MCF 10A (cell line): ENCODE measurements around the gene GUCY2D. TPM values are rescaled to one million over a fixed set of nuclear protein-coding genes. Genes with fewer than 3 reads are reported as not detected.
A peak's percentile ranks its signal among the peaks of the same experiment; 100 is the strongest.

Experiments used
- BruUV-seq: library from RNA; stranded (reverse); fragments of 400-500 nt; replicated peaks from 2 replicates; lab custom pipeline; 2021; lab: Mats Ljungman, UMichigan
- CTCF ChIA-PET: fragments of 300-600 bp; sonication (Branson Sonifier 250); formaldehyde crosslinking; extraction: SDS; loops from one replicate; lab custom pipeline; 2021; ENCODE audit warnings: antibody characterized with exemption, inconsistent platforms; lab: Yijun Ruan, JAX
- POLR2A ChIA-PET: fragments of 300-600, 350-650 bp; sonication (Branson Sonifier 250); formaldehyde crosslinking; extraction: SDS; loops from one replicate; lab custom pipeline; 2020; ENCODE audit warnings: antibody characterized with exemption, inconsistent platforms; lab: Yijun Ruan, JAX
- DNase-seq: peaks from one replicate; pipeline ENCODE4 v3.0.0-alpha.2; 2018; ENCODE audit not compliant: unreplicated experiment
- H3K27ac Mint-ChIP-seq: one replicate; pipeline ENCODE4 v1.8.0; 2022; ENCODE audit warnings: mild to moderate bottlenecking, low read depth, mixed read lengths; ENCODE audit not compliant: unreplicated experiment
- H3K27me3 Mint-ChIP-seq: one replicate; pipeline ENCODE4 v1.8.0; 2022; ENCODE audit warnings: mixed read lengths; ENCODE audit not compliant: insufficient read depth, unreplicated experiment
- H3K36me3 Mint-ChIP-seq: one replicate; pipeline ENCODE4 v1.8.0; 2022; ENCODE audit warnings: mild to moderate bottlenecking, moderate library complexity, mixed read lengths; ENCODE audit not compliant: insufficient read depth, unreplicated experiment
- H3K4me1 Mint-ChIP-seq: one replicate; pipeline ENCODE4 v1.8.0; 2022; ENCODE audit warnings: mixed read lengths; ENCODE audit not compliant: insufficient read depth, unreplicated experiment
- H3K4me3 Mint-ChIP-seq: one replicate; pipeline ENCODE4 v1.8.0; 2022; ENCODE audit warnings: mild to moderate bottlenecking, moderate library complexity, mixed read lengths; ENCODE audit not compliant: unreplicated experiment
- H3K9me3 Mint-ChIP-seq: one replicate; pipeline ENCODE4 v1.8.0; 2022; ENCODE audit warnings: mixed read lengths; ENCODE audit not compliant: unreplicated experiment
- intact Hi-C: fragments of 100-400 bp; cut with micrococcal nuclease; formaldehyde crosslinking; loops from 2 replicates; pipeline ENCODE4 v1.14.1; 2022
- total RNA-seq: library from RNA; stranded (reverse); gene quantifications from 2 replicates; pipeline ENCODE4 v1.2.3, GENCODE V29; 2022
- TF ChIP-seq, protein P1 (sequence below): fragments of 200-600 bp; IDR thresholded peaks from one replicate; pipeline ENCODE4 v1.8.0; 2022; ENCODE audit warnings: antibody characterized with exemption, mild to moderate bottlenecking; ENCODE audit not compliant: unreplicated experiment

Gene GUCY2D
- total RNA-seq, 1 experiment from 2014 or later: not detected

DNA sequence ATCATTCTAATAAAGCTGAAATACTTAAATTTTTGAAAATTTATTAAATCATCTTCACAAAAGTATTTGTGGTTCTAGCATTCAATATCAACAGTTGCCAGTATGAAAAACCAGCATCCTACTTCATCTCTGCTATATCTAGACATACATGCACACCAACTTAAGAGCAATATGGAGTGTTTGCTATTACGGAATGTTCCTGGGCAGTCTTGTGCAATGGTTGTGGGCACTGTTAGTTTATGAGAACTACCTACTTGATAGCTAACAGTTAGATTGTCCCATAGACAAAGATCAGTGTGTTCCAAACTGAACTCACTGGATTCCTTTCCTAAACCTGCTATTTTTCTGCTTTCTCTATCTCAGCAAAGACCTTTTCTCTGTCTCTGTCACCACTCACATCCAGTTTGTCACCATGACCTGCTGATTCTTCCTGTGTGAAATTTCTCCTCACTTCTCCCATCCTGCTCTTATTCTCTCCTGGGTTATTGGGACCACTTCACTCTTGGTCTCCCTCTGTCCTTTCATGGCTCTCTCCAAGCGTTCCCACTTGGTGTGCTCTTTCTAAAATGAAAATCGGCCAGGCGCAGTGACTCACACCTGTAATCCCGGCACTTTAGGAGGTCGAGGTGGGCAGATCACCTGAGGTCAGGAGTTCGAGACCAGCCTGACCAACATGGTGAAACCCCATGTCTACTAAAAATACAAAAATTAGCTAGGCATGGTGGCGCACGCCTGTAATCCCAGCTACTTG, 42.7 kb upstream of the GUCY2D start:
- TF ChIP-seq, protein P1, sequence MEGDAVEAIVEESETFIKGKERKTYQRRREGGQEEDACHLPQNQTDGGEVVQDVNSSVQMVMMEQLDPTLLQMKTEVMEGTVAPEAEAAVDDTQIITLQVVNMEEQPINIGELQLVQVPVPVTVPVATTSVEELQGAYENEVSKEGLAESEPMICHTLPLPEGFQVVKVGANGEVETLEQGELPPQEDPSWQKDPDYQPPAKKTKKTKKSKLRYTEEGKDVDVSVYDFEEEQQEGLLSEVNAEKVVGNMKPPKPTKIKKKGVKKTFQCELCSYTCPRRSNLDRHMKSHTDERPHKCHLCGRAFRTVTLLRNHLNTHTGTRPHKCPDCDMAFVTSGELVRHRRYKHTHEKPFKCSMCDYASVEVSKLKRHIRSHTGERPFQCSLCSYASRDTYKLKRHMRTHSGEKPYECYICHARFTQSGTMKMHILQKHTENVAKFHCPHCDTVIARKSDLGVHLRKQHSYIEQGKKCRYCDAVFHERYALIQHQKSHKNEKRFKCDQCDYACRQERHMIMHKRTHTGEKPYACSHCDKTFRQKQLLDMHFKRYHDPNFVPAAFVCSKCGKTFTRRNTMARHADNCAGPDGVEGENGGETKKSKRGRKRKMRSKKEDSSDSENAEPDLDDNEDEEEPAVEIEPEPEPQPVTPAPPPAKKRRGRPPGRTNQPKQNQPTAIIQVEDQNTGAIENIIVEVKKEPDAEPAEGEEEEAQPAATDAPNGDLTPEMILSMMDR: no peak
- Mint-ChIP-seq H3K9me3 (no peaks in the 10 kb centered on the region), H3K27me3 (no peaks in the 10 kb centered on the region), H3K27ac (no peak overlapping the region), H3K4me1 (peaks cover 6% of the 10 kb centered on the region), H3K4me3 (no peak overlapping the region), H3K36me3 (no peaks in the 10 kb centered on the region)
- intact Hi-C loops: no loop called here
- CTCF ChIA-PET: no interaction called here
- BruUV-seq: no TSS peak
- POLR2A ChIA-PET: no interaction called here
- DNase-seq: peak; percentile 27

DNA sequence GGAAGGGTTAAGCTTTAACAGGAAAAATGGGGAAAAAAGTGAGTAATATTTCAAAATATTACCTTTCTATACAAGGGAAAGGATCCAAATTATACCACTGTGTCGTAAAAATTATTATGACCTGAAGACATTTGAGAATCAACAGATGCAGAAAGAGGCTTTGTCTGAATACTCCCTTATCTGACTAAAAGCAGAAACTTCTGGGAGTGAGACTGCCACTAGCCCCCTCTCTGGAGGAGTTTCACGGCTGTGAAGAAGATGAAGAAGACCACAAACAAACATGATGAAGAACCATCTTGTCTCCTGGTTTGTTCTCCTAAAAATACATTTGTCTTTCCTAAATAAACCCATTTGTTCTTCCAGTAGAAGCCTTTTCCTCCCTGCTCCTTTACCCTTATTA, 41.0 kb upstream of the GUCY2D start:
- Mint-ChIP-seq H3K27ac (no peak overlapping the region), H3K9me3 (no peaks in the 10 kb centered on the region), H3K4me1 (peaks cover 6% of the 10 kb centered on the region), H3K4me3 (no peak overlapping the region), H3K36me3 (no peaks in the 10 kb centered on the region), H3K27me3 (no peaks in the 10 kb centered on the region)
- BruUV-seq: no TSS peak
- intact Hi-C loops: no loop called here
- ChIA-PET POLR2A (no interaction called here), CTCF (interaction anchor here (0.6 to 0.7 kb wide), 3 partner anchors 28 to 796 kb away, joined by 3 to 5 read pairs (median 3); no protein-coding TSS in a partner anchor)
- TF ChIP-seq, protein P1: no peak
- DNase-seq: no peak

DNA sequence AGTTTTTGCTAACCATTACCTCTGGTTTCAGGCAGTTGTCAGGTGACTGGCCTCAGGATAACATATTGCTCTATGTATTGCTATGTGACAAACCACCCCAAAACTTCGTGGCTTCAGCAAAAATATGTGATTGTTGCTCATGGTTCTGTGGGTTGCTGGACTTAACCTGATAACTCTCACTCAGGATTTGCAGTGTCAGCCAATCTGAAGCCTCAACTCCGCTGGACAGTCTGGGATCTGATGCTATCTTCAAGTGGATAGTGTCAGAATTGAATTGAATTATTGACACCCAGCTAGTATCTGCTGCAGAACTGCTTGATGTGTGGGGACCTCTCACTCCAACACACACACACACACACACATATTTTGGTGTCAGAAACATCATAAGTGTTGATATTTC, 34.7 kb upstream of the GUCY2D start:
- TF ChIP-seq, protein P1: no peak
- no peak for DNase-seq
- Mint-ChIP-seq H3K4me3 (no peak overlapping the region), H3K4me1 (no peaks in the 10 kb centered on the region), H3K27ac (no peak overlapping the region), H3K36me3 (no peaks in the 10 kb centered on the region), H3K27me3 (no peaks in the 10 kb centered on the region), H3K9me3 (no peaks in the 10 kb centered on the region)
- intact Hi-C loops: no loop called here
- ChIA-PET POLR2A (no interaction called here), CTCF (no interaction called here)
- no TSS peak for BruUV-seq

DNA sequence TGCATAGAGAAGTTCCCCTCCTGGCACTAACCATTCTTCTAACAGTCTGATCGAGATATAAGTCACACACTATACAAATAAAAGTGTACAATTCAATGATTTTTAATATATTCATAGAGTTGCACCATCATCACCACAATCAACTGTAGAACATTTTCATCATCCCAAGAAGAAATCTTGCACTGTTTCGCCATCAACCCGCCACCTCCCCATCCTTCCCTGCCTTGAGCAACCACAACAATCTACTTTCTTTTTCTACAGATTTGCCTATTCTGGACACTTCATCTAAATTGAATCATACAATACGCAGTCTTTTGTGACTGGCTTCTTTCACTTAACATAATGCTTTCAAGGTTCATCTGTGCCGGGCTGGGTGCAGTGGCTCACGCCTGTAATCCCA, 33.0 kb upstream of the GUCY2D start:
- intact Hi-C loops: no loop called here
- Mint-ChIP-seq H3K27me3 (no peaks in the 10 kb centered on the region), H3K9me3 (peaks cover 3% of the 10 kb centered on the region), H3K4me1 (no peaks in the 10 kb centered on the region), H3K27ac (no peak overlapping the region), H3K4me3 (no peak overlapping the region), H3K36me3 (no peaks in the 10 kb centered on the region)
- peak; percentile 38 for DNase-seq
- ChIA-PET POLR2A (no interaction called here), CTCF (interaction anchor here (1.0 kb wide), 1 partner anchor 20 kb away, joined by 4 read pairs; no protein-coding TSS in a partner anchor)
- no TSS peak for BruUV-seq
- TF ChIP-seq, protein P1: no peak
